ENCODE data around the gene CHURC1. TPM values are rescaled to one million over a fixed set of nuclear protein-coding genes. Genes with fewer than 3 reads are reported as not detected.

The CHURC1 gene
- total RNA-seq, 3 donors from 2014 or later (not counting 1 experiment from before 2014, with no cell fraction given), result 56.1 to 65.5 (median 65.4) TPM

- Histone ChIP-seq H3K4me1 (ENCODE audit: control insufficient read depth, insufficient read depth, low read length) (peaks cover 18% of the 10 kb centered on the region), H3K9me3 (ENCODE audit: control insufficient read depth, insufficient read depth, low read length) (no peaks in the 10 kb centered on the region), H3K27me3 (ENCODE audit: control insufficient read depth, insufficient read depth, low read length) (peaks cover 3% of the 10 kb centered on the region), H3K27ac (ENCODE audit: low read length) (no peak overlapping the region), H3K36me3 (ENCODE audit: control insufficient read depth, insufficient read depth, low read length) (no peaks in the 10 kb centered on the region), H3K4me3 (ENCODE audit: low read length) (no peak overlapping the region)
- peaks cover 0 to 16% of the 10 kb centered on the region in 2 donors for H3K4me1 Mint-ChIP-seq
- intact Hi-C loops (cut with micrococcal nuclease), result no loop called here
- ATAC-seq (no peak), DNase-seq (no peak)
- peaks cover 6 to 8% of the 10 kb centered on the region in 2 donors for H3K27me3 Mint-ChIP-seq (ENCODE audit: low read depth in 2 of 2)
- H3K9me3 Mint-ChIP-seq, result no peaks in the 10 kb centered on the region
- no peak overlapping the region for H3K27ac Mint-ChIP-seq
- H3K4me3 Mint-ChIP-seq, result no peak overlapping the region
- H3K36me3 Mint-ChIP-seq, result no peaks in the 10 kb centered on the region
- no peak for TF ChIP-seq CTCF (IDR thresholded peaks at IDR 0.05)
- 94% methylated on average over 8 of the region's 9 CpGs for WGBS (ENCODE audit: insufficient coverage)
Measured at GRCh38 chr14:64973826-64974225, 59.6 kb downstream of the CHURC1 start.

- Mint-ChIP-seq H3K36me3 (no peaks in the 10 kb centered on the region), H3K27ac (no peak overlapping the region), H3K4me3 (no peak overlapping the region), H3K4me1 (peaks cover 0 to 16% of the 10 kb centered on the region in 2 donors), H3K9me3 (no peaks in the 10 kb centered on the region), H3K27me3 (ENCODE audit: low read depth in 2 of 2) (peaks cover 6 to 8% of the 10 kb centered on the region in 2 donors)
- intact Hi-C loops (cut with micrococcal nuclease), result no loop called here
- H3K4me1 ChIP-seq (ENCODE audit: control insufficient read depth, insufficient read depth, low read length), result peaks cover 18% of the 10 kb centered on the region
- ATAC-seq (no peak), DNase-seq (no peak)
- H3K27ac ChIP-seq (ENCODE audit: low read length), result no peak overlapping the region
- no peaks in the 10 kb centered on the region for H3K36me3 ChIP-seq (ENCODE audit: control insufficient read depth, insufficient read depth, low read length)
- no peak for TF ChIP-seq CTCF (IDR thresholded peaks at IDR 0.05)
- H3K27me3 ChIP-seq (ENCODE audit: control insufficient read depth, insufficient read depth, low read length), result peaks cover 3% of the 10 kb centered on the region
- 95% methylated on average over 8 of the region's 8 CpGs for WGBS (ENCODE audit: insufficient coverage)
- no peak overlapping the region for H3K4me3 ChIP-seq (ENCODE audit: low read length)
- no peaks in the 10 kb centered on the region for H3K9me3 ChIP-seq (ENCODE audit: control insufficient read depth, insufficient read depth, low read length)
Measured at GRCh38 chr14:64974563-64974962, 60.3 kb downstream of the CHURC1 start.

GRCh38 chr14:64979336-64980074 lies 65.2 kb downstream of the CHURC1 start:
- Mint-ChIP-seq H3K9me3 (no peaks in the 10 kb centered on the region), H3K27ac (no peak overlapping the region), H3K27me3 (ENCODE audit: low read depth in 2 of 2) (peaks cover 22 to 30% of the 10 kb centered on the region in 2 donors), H3K4me1 (peaks cover 5 to 10% of the 10 kb centered on the region in 2 donors), H3K4me3 (no peak overlapping the region), H3K36me3 (no peaks in the 10 kb centered on the region)
- WGBS (ENCODE audit: insufficient coverage), result 94% methylated on average over 2 of the region's 5 CpGs
- H3K36me3 ChIP-seq (ENCODE audit: control insufficient read depth, insufficient read depth, low read length), result no peaks in the 10 kb centered on the region
- H3K27ac ChIP-seq (ENCODE audit: low read length), result no peak overlapping the region
- H3K4me1 ChIP-seq (ENCODE audit: control insufficient read depth, insufficient read depth, low read length), result peaks cover 4% of the 10 kb centered on the region
- no peak overlapping the region for H3K4me3 ChIP-seq (ENCODE audit: low read length)
- TF ChIP-seq CTCF (IDR thresholded peaks at IDR 0.05), result no peak
- H3K27me3 ChIP-seq (ENCODE audit: control insufficient read depth, insufficient read depth, low read length), result no peaks in the 10 kb centered on the region
- no peaks in the 10 kb centered on the region for H3K9me3 ChIP-seq (ENCODE audit: control insufficient read depth, insufficient read depth, low read length)
- DNase-seq (no peak), ATAC-seq (no peak)
- intact Hi-C loops (cut with micrococcal nuclease), result loop anchor here (10.0 kb wide), 3 partner anchors 305 to 1095 kb away; no protein-coding TSS in a partner anchor

All from natural killer cell (primary cell).